Smooth muscle cell (in vitro differentiated cells): ENCODE results near the gene TMEM167A. TPM values are rescaled to one million over a fixed set of nuclear protein-coding genes. Genes with fewer than 3 reads are reported as not detected.

Experiments used
- DNase-seq: peaks from one replicate; lab custom pipeline; 2025; ENCODE audit not compliant: unreplicated experiment; lab: John Stamatoyannopoulos, UW
- H2AFZ ChIP-seq: fragments of 200-600 bp; sonication (generic); 2 replicates; pipeline ENCODE4 v1.6.0; 2016; ENCODE audit warnings: antibody characterized with exemption, low read depth, mild to moderate bottlenecking
- H3F3A ChIP-seq: fragments of 200-600 bp; sonication (generic); 2 replicates; pipeline ENCODE4 v1.6.0; 2017; ENCODE audit warnings: antibody characterized with exemption, low read depth
- H3K27ac ChIP-seq: fragments of 200-600 bp; sonication (generic); 2 replicates; pipeline ENCODE4 v1.5.1; 2016; ENCODE audit warnings: low read depth, mild to moderate bottlenecking
- H3K27me3 ChIP-seq: fragments of 200-600 bp; sonication (generic); 2 replicates; pipeline ENCODE4 v1.6.1; 2016; ENCODE audit warnings: low read depth, mild to moderate bottlenecking
- H3K36me3 ChIP-seq: fragments of 200-600 bp; sonication (generic); 2 replicates; pipeline ENCODE4 v1.5.1; 2016; ENCODE audit warnings: low read depth
- H3K4me1 ChIP-seq: fragments of 200-600 bp; sonication (generic); 2 replicates; pipeline ENCODE4 v1.5.1; 2016; ENCODE audit warnings: low read depth
- H3K4me2 ChIP-seq: fragments of 200-600 bp; sonication (generic); 2 replicates; pipeline ENCODE4 v1.6.0; 2016; ENCODE audit warnings: mild to moderate bottlenecking
- H3K4me3 ChIP-seq: fragments of 200-600 bp; sonication (generic); 2 replicates; pipeline ENCODE4 v1.5.1; 2016; ENCODE audit warnings: mild to moderate bottlenecking
- H3K79me2 ChIP-seq: fragments of 200-600 bp; sonication (generic); 2 replicates; pipeline ENCODE4 v1.6.0; 2016; ENCODE audit warnings: low read depth, mild to moderate bottlenecking
- H3K9ac ChIP-seq: fragments of 200-600 bp; sonication (generic); 2 replicates; pipeline ENCODE4 v1.6.0; 2016; ENCODE audit warnings: low read depth
- H3K9me3 ChIP-seq: fragments of 200-600 bp; sonication (generic); replicated peaks from 2 replicates; pipeline ENCODE4 v1.5.1; 2016; ENCODE audit warnings: low read depth
- H4K20me1 ChIP-seq: fragments of 200-600 bp; sonication (generic); 2 replicates; pipeline ENCODE4 v1.6.0; 2016; ENCODE audit warnings: low read depth
- whole genome bisulfite sequencing: methylation state at CpG from one replicate; pipeline ENCODE4 v1.1.7; 2016; ENCODE audit warnings: low lambda C conversion rate; 5-methylcytosine and 5-hydroxymethylcytosine counted together
- polyA plus RNA-seq: library from polyadenylated mRNA; unstranded; fragments of >200 nt; fragmentation: Nextera tagmentation; extraction: Ambion mirVana; gene quantifications from 2 replicates; pipeline ENCODE4 v1.2.1, GENCODE V29; 2016
- total RNA-seq: library from RNA; depleted of rRNA; stranded (reverse); fragments of >200 nt; gene quantifications from 2 replicates; pipeline ENCODE4 v1.2.3, GENCODE V29; 2014
- TF ChIP-seq, protein P1 (sequence below): fragments of 200-600 bp; sonication (generic); IDR thresholded peaks from 2 replicates; pipeline ENCODE4 v1.5.1; 2017; ENCODE audit warnings: borderline replicate concordance, mild to moderate bottlenecking, antibody characterized with exemption; ENCODE audit not compliant: insufficient read depth, poor library complexity, severe bottlenecking

TMEM167A gene
- total and polyA plus RNA-seq, 2 experiments from 2014 or later, result 236 to 248 TPM

DNA sequence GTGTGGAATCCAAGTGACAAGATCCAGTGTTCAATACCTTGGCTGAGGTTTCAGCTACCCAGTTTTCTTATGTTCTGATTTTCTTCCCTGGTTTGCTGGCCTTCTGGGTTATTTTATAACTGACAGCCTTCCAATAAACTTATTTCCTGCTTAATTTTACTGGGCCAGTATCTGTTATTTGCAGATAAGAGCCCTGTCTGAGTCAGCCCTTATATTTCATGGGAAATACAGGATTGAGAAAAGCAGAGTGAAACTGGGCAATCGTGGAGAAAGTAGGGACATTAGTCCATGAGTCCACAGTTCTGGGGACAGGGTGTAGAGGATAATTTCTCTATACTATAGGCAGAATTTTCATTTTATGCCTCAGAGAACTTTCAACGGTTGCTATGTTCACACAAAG lies 32.3 kb downstream of the TMEM167A start:
- Histone ChIP-seq H3K27me3 (no peaks in the 10 kb centered on the region), H3K36me3 (no peaks in the 10 kb centered on the region), H4K20me1 (no peaks in the 10 kb centered on the region), H3F3A (peaks cover 12% of the 10 kb centered on the region), H3K9ac (no peak overlapping the region), H3K9me3 (no peaks in the 10 kb centered on the region), H3K4me3 (no peak overlapping the region), H2AFZ (no peak overlapping the region), H3K4me1 (peaks cover 15% of the 10 kb centered on the region), H3K79me2 (peaks cover 6% of the 10 kb centered on the region), H3K27ac (peak overlapping the region; percentile 66), H3K4me2 (peak overlapping the region; percentile 71)
- DNase-seq, result no peak
- TF ChIP-seq, protein P1, sequence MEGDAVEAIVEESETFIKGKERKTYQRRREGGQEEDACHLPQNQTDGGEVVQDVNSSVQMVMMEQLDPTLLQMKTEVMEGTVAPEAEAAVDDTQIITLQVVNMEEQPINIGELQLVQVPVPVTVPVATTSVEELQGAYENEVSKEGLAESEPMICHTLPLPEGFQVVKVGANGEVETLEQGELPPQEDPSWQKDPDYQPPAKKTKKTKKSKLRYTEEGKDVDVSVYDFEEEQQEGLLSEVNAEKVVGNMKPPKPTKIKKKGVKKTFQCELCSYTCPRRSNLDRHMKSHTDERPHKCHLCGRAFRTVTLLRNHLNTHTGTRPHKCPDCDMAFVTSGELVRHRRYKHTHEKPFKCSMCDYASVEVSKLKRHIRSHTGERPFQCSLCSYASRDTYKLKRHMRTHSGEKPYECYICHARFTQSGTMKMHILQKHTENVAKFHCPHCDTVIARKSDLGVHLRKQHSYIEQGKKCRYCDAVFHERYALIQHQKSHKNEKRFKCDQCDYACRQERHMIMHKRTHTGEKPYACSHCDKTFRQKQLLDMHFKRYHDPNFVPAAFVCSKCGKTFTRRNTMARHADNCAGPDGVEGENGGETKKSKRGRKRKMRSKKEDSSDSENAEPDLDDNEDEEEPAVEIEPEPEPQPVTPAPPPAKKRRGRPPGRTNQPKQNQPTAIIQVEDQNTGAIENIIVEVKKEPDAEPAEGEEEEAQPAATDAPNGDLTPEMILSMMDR, result no peak
- WGBS, result 40% methylated on average over 2 of the region's 2 CpGs

DNA sequence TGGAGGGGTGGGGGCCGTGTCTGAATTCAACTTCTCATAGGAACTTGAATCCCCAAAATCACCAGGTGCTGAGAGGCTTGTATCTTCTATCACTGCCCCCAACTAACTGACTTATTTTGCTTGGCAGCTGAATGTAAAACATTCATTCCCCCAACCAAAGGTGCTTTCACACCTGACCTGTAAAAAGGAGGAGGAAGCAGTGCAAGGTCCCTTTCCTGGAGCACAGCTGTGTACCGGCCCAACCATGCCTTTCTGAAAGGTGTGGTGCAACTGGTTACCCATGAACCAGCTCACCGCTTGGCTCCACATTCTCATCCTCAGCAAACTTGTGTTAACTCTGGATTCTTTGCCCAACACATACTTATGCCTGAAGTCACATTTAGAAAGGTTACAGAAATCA lies 34.7 kb downstream of the TMEM167A start:
- Histone ChIP-seq H3F3A (no peaks in the 10 kb centered on the region), H3K9me3 (no peaks in the 10 kb centered on the region), H3K27ac (no peak overlapping the region), H2AFZ (no peak overlapping the region), H4K20me1 (no peaks in the 10 kb centered on the region), H3K4me3 (no peak overlapping the region), H3K9ac (no peak overlapping the region), H3K4me2 (no peak overlapping the region), H3K79me2 (peaks cover 5% of the 10 kb centered on the region), H3K27me3 (no peaks in the 10 kb centered on the region), H3K4me1 (peaks cover 21% of the 10 kb centered on the region), H3K36me3 (no peaks in the 10 kb centered on the region)
- TF ChIP-seq, protein P1, result no peak
- no peak for DNase-seq
- 98% methylated on average over 3 of the region's 3 CpGs for WGBS

DNA sequence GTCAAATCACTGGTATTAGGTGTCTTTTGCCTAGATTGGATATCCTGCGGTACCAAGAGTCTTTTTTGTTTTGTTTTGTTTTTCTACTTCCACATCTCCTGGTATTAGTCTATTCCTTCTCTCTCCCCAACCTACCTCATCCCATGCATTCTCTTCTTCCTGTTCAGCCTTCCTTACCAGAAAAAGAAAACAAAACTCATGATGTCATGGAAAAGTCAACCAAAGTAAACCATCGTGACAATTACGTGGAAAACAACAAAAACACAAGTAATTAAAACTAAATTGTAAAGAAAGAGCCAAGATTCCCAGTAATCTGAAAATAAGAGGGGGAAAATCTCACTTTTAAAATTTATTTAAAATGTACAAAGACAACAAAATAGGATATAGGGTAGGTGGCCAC lies 38.3 kb downstream of the TMEM167A start:
- Histone ChIP-seq H3K27me3 (no peaks in the 10 kb centered on the region), H3F3A (no peaks in the 10 kb centered on the region), H3K4me3 (no peak overlapping the region), H3K9ac (no peak overlapping the region), H2AFZ (no peak overlapping the region), H3K4me1 (peaks cover 32% of the 10 kb centered on the region), H3K36me3 (no peaks in the 10 kb centered on the region), H3K4me2 (no peak overlapping the region), H4K20me1 (no peaks in the 10 kb centered on the region), H3K9me3 (no peaks in the 10 kb centered on the region), H3K27ac (no peak overlapping the region), H3K79me2 (no peaks in the 10 kb centered on the region)
- TF ChIP-seq, protein P1, result no peak
- 96% methylated on average over 3 of the region's 3 CpGs for WGBS
- DNase-seq, result no peak

GRCh38 chr5:83036991-83037575 lies 40.1 kb downstream of the TMEM167A start:
- no peaks in the 10 kb centered on the region for H3K27me3 ChIP-seq
- H3K79me2 ChIP-seq, result no peaks in the 10 kb centered on the region
- H3K9ac ChIP-seq, result no peak overlapping the region
- no peak for DNase-seq
- H3K9me3 ChIP-seq, result no peaks in the 10 kb centered on the region
- TF ChIP-seq, protein P1, result no peak
- H3K4me2 ChIP-seq, result peak overlapping the region; percentile 53
- no peaks in the 10 kb centered on the region for H3K36me3 ChIP-seq
- H3K4me1 ChIP-seq, result peaks cover 39% of the 10 kb centered on the region
- peak overlapping the region; percentile 56 for H3K27ac ChIP-seq
- no peak overlapping the region for H3K4me3 ChIP-seq
- WGBS, result 40% methylated on average over 4 of the region's 4 CpGs
- H4K20me1 ChIP-seq, result no peaks in the 10 kb centered on the region
- no peaks in the 10 kb centered on the region for H3F3A ChIP-seq
- H2AFZ ChIP-seq, result no peak overlapping the region
